Brain pericyte (primary cell): ENCODE results near the gene PDS5B.
"Not testable (repeated sequence)": the region's sequence is repeated elsewhere in the genome, so short reads cannot be mapped to it uniquely, and the experiment has no call there.

Experiments used
- DNase-seq: peaks from one replicate; pipeline ENCODE4 v3.0.0-alpha.2; 2012; ENCODE audit warnings: low read depth, low spot score

PDS5B gene, protein sequence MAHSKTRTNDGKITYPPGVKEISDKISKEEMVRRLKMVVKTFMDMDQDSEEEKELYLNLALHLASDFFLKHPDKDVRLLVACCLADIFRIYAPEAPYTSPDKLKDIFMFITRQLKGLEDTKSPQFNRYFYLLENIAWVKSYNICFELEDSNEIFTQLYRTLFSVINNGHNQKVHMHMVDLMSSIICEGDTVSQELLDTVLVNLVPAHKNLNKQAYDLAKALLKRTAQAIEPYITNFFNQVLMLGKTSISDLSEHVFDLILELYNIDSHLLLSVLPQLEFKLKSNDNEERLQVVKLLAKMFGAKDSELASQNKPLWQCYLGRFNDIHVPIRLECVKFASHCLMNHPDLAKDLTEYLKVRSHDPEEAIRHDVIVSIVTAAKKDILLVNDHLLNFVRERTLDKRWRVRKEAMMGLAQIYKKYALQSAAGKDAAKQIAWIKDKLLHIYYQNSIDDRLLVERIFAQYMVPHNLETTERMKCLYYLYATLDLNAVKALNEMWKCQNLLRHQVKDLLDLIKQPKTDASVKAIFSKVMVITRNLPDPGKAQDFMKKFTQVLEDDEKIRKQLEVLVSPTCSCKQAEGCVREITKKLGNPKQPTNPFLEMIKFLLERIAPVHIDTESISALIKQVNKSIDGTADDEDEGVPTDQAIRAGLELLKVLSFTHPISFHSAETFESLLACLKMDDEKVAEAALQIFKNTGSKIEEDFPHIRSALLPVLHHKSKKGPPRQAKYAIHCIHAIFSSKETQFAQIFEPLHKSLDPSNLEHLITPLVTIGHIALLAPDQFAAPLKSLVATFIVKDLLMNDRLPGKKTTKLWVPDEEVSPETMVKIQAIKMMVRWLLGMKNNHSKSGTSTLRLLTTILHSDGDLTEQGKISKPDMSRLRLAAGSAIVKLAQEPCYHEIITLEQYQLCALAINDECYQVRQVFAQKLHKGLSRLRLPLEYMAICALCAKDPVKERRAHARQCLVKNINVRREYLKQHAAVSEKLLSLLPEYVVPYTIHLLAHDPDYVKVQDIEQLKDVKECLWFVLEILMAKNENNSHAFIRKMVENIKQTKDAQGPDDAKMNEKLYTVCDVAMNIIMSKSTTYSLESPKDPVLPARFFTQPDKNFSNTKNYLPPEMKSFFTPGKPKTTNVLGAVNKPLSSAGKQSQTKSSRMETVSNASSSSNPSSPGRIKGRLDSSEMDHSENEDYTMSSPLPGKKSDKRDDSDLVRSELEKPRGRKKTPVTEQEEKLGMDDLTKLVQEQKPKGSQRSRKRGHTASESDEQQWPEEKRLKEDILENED (N-terminal part only)

DNA sequence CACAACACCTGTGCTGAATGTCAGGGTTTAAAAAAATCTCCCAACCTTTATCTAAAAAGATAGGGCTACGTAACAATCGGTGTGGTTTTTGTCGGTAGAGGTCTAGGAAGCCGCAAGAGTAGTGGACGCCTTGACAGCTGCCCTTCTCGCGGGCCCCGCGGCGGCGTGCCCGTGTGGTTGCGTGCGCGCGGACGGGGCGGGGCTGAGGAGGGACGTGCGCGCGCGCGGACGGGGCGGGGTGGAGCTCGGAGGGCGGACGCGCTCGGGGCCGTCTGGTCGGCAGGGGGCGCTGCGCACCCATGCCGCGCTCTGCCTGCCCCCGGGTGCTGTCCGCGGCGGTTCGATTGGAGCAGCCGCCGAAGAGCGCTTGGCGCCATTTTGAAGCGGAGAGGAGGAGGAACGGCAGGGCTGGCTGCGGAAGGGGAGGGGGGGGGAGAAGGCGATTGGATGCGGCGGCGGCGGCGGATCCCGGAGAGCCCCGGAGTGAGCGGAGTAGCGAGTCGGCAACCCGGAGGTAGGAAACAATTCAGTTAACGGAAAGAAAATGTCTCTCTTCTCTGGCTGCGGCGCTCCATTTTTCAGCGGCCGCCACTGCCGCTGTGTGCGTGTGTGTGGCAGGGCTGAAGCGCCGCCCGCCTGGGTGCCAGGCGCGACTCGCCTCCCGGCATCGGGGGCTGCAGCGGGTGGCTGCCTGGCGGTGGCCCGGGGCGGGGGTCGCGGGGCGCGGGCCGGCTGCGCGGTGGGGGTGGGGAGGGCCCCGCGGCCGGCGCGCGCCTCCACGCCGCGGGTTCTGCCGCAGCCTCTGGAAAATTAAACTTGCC is at the start of gene PDS5B:
TSS of gene PDS5B (plus strand) at position 373 of the 821 bp plus-strand sequence. CDS start 62,321 bp downstream, outside the sequence.
- peak; percentile 81 for DNase-seq

DNA sequence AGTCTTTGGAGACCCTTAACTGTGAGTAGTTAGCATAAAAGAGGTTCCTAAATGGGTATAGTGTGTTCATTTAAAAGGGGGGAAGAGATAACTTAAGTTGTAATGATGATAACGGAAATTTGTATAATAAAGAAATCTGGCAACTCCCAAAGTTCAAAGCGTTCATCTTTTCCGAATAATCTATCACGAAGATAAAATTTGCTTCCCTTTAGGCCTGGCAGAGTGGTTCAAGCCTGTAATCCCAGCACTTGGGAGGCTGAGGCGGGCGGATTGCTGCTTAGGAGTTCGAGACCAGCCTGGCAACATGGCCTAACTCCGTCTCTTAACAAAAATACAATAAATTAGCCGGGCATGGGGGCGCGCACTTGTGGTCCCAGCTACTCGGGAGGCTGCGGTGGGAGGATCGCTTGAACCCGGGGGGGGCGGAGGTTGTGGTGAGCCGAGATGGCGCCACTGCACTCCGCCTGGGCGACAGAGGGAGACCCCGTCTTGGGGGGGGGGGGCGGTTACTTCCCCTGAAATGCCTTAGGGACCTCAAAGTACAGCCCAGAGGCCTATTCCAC is 48.6 kb upstream of the PDS5B start:
- no peak for DNase-seq

DNA sequence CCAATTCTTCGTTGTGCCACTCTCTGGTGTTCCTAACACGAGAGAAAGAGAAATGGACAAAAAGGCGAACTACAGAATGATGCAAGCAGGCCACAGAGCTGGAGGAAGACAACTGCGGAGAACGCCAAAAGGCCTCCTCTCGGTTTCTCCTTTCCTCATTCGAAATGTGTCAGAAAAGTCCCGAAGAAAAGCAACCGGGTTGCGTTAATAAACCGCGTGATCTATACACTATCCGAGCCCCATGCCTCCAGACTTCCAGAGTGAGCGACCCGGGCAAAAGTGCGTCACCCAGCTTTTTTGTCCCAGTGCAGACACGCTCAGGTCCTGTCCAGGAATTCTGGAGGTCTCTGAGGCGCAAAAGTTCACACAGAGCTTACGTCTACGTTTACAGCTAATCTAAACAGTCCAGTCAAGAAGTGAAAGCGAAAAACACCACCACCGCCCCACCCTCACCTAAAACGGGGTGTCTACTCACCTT is 48.1 kb upstream of the PDS5B start:
- no peak for DNase-seq

DNA sequence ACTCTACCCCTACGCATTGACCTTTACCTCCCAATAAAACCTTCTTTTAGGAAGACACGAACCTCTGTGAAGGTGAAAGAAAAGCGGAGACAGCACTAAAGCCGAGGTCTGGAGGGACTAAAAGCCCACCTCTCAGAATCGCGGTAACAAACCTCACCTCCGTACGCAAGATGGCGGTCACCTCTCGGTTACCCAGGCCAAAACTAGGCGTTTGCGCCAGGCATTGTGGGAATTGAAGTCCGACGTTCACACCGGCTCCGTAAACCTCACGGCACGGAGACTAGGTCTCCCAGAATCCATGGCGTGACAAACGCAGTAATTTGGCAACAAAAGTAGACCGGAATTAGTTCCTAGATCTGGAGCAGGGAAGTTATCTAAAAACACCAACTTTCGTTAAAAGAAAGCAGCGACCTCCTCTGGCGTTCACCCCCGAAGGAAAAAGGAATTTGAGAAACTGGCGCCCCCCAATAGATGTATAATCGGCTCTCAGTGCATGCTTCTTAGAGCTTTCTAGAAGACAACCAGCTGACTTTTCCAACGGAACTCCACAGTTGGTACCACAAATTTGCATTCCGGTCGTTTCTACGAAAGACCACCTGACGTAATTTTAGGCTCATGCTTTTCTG is 47.5 kb upstream of the PDS5B start, which contains the start of gene N4BP2L2:
TSS of gene N4BP2L2 (minus strand) at position 175 of the 626 bp plus-strand sequence. CDS start 1,768 bp downstream, outside the sequence.
- DNase-seq: peak; percentile 91

DNA sequence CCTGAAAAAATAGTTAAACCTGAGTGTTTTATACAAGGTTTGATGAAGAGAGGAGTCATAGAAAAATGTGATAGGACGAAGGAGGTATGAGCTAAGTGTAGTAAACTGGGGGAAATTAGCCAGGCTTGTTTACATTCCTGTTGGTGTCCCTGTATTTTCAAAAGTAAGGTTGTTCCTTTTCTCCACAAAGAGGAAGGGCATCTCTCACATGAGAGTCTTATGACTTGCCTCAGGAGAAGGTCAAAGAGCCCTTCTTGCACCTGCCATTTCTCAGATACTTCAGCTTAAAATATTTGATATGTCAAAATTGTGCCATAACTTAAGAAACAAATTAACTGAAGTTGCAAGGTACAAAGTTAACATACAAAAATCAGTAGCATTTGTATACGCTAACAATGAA is 44.0 kb upstream of the PDS5B start:
- no peak for DNase-seq

DNA sequence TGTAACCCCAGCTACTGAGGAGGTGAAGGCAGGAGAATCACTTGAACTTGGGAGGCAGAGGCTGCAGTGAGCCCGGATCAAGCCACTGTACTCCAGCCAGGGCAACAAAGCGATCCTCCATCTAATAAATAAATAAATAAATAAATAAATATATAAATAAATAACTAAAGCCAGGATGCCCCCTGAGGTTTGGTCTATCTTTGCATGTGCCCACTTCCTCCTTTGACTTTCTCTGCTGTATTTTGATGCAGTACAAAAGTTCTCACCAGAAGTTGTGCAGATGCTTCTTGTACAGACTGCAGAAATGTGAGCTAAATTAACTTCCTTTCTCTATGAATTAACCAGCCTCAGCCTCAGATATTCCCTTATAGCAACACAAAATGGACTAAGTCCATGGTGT is 41.2 kb upstream of the PDS5B start:
- no peak for DNase-seq

DNA sequence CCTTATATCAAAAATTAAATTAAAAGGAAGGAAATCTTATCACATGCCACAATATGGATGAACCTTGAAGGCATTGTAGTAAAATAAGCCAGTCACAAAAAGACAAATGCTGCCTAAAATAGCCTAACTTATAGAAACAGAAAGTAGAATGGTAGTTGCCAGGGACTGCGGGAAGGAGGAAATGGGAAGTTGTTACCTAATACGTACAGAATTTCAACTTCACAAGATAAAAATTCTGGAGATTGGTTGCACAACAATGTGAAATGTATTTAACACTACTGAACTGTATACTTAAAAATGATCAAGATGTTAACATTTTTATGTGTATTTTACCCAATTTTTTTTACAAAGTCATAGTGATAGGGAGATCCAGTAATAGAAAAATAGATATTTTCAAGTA is 37.4 kb upstream of the PDS5B start:
- DNase-seq: no peak

DNA sequence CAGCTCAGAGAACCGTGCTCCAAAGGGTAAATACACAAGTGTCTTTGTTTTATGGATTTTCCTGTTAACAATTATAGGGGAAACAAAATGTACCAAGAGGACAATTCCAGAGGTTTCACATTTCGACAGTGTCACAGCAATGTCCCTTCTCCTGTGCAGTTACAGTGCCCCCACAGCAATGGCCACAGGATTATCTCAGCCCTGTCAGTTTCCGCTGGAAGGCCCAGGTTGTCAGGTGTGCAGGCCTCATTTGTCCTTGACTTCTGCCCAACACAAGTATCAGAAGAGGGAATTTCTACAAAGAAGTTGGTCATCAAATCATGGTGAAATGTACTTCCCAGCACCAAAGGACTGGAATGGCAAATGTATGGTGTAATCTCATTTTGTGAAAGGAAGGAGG is 36.5 kb upstream of the PDS5B start:
- DNase-seq: no peak

DNA sequence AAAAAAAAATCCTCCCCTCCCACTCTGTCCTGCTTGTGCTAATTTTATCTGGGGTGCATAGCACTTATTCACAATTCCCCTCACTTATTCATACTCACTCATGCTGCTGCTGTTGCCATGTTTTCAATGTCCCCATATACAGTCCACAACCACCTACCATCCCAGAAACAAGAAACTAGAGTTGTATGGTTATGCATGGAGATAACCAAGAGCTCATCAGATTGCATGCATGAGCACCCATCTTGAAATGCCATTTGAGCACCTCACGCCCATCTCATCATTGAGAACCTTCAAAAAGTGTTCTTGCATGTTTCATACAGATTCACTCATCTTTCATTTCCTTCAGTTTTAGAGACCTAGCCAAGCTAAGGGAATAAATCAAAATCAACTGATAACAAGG is 32.5 kb upstream of the PDS5B start:
- DNase-seq: no peak

DNA sequence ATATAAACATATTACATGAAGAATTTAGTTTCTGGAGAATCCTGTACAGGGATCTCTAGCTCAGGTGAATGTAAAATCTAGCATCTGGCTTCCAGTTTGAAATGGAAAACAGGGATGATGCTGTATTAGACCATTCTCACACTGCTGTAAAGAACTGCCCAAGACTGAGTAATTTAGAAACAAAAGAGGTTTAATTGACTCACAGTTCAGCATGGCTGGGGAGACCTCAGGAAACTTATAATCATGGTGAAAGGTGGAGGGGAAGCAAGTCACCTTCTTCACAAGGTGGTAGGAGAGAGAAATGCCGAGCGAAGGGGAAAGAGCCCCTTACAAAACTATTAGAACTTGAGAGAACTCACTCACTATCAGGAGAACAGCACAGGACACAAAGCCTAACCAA is 30.6 kb upstream of the PDS5B start:
- no peak for DNase-seq

DNA sequence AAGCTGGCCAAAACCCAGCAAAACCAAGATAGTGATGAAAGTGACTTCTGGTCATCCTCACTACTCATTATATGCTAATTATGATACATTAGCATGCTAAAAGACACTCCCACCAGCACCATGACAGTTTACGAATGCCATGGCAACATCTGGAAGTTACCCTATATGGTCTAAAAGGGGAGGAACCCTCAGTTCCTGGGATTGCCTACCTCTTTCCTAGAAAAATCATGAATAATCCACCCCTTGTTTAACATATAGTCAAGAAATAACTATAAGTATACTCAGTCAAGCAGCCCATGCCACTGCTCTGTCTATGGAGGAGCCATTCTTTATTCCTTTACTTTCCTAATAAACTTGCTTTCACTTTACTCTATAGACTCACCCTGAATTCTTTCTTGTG is 25.4 kb upstream of the PDS5B start:
- DNase-seq: not testable (repeated sequence)

DNA sequence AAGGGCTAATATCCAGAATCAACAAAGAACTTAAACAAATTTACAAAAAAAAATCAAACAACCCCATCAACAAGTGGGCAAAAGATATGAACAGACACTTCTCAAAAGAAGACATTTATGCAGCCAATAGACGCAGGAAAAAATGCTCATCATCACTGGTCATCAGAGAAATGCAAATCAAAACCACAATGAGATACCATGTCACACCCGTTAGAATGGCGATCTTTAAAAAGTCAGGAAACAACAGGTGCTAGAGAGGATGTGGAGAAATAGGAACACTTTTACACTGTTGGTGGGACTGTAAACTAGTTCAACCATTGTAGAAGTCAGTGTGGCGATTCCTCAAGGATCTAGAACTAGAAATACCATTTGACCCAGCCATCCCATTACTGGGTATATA is 10.6 kb upstream of the PDS5B start:
- DNase-seq: not testable (repeated sequence)

DNA sequence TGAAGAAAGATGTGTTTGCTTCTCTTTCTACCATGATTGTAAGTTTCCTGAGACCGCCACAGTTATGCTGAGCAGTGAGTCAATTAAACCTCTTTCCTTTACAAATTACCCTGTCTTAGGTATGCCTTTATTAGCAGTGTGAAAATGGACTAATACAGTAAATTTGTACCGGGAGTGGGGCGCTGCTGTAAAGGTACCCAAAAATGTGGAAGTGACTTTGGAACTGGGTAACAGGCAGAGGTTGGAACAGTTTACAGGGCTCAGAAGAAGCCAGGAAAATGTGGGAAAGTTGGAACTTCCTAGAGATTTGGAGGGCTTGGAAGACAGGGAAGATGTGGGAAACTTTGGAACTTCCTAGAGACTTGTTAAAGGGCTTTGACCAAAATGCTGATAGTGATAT is 9.2 kb upstream of the PDS5B start:
- DNase-seq: no peak

DNA sequence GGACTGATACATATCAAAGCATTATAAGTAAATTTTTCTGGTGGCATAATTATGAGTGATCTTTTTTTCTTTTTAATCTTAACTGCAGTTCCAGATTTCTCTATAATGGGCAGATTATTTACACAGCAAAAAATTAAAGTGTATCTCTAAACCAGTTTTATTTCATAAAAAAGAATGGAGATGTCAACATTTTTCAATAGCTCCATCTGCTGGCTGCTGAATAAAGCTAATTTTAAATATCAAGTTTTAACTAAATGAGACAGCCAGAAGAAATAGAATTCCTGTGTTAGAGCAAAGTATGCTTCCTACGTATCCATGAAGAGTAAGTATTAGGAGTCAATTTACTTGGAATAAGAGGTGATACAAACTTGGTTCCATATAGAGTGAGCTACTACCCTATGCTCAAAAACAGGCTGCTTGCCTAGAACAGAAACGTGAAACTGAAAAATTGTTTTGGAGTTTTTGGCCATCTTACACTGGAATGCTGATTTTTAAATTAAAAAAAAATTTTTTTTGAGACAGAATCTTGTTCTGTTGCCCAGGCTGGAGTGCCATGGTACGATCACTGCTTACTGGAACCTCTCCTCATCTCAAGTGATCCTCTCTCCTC is 5.0 kb upstream of the PDS5B start:
- no peak for DNase-seq

DNA sequence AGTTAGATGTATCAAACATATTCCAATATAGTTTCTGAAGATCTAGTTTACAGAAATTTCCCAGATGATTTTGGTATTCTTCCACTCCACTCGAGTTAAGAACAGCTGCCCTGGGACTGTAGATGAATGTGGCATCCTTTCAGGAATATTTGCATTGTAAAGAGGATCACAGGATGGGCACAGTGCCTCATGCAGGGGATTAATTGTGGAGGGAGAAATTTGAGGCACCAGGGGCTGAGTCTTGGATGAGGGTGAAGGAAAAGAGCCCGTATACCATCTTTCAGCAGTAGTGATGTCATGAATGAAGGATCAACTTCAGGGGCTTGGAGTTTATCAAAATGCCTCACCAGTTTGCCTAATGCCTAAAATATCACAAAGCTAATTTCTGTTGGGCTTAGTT is 4.0 kb upstream of the PDS5B start:
- no peak for DNase-seq

DNA sequence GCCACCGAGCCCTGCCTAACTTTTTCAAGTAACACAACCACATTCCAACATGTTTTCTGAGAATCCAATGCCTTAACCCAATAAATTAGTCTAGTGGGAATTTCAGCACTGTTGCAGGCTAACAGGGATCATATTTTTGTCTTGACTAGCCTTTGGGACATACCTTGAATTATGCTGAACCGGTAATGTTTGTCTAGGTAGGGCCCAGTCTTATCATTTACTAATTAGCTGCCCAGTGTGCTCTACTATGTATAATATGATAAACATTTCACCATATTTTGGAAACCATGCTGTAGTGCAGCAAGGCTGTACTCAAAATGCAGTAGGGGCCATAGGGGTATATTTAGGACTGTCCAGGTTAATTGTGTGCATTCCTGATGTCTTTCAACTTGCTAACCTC is 3.3 kb upstream of the PDS5B start:
- no peak for DNase-seq

DNA sequence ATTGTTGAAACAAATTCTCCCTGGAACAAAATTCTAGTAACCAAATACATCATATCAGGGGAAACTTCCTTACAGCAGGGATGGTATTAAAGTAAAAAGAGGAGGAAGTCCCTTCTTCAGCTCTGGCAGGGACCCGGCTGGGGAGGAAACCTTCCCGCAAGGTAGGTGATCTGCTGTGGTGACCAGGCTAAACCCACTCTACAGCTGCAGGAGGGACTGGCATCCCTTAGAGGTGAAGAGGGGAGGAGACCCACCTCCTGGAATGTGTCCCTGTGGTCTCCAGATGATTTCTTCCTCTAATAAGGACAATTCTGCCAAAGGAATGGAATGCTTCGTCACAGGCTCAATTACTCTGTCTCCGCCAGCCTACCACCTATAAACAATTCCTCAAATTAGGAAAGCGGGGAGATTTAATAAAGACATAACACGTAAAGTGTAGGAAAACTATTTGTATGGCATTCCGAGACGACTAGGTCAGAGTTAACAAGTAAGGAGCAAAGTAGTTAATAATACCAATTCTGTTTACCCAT is 637 bp upstream of the PDS5B start:
- DNase-seq: no peak

DNA sequence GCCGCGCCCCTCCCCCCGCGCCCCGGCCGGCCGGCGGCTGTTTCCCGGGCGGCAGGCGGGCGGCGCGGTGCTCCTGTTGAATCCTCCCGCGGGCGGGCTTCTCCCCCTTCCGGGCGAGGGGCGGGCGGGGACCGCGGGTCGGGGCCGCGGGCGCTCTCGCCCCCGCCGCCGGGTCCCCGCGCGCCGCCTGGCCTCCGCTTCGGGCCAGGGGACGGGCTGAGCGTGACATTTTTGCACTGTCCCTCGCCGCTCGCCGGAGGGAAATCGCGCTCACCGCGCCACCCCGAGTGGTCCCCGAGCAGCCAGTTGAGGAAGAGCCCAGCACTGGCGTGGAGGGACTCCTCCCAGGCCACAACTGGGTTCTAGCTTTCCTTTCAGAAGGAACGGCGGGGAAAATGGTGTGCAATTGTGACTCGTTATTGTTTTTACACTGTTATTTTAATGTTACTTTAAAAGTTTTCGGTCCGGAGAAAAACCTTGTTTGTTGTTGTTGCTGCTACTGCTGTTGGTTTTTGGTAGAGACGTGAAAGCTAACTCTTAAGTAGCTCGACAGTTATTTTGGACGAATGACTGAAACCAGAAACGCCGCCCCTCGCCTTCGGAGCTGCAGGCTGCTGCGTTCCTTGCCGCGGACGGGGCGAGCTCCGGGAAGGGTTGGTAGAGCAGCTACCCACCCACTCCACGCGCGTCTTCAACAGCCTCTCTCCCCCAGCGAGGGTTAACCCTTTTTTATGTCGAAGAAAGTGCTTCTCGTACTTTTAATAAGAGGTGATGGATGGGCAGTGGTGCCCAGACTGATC is 959 bp downstream of the PDS5B start:
- DNase-seq: no peak

DNA sequence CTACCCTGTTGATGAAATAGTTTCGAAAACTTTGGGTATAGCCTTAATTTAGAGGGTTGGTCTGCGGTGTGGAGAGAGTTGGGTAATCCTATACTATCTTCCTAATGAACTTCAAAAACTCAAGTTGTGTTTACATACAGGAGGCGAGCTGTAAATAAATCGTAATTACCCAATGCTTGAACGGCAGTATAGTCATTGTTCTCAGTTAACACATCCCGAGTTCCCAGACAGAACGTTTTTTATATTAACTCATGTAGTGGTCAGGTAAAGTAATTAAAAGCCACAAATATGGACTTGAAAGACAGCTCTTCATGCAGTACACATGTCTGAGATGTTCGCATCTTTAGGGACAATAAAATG is 1.5 kb downstream of the PDS5B start:
- no peak for DNase-seq
